ENCODE measurements around the gene MKI67.
A peak's percentile ranks its signal among the peaks of the same experiment; 100 is the strongest.

The MKI67 gene

DNA sequence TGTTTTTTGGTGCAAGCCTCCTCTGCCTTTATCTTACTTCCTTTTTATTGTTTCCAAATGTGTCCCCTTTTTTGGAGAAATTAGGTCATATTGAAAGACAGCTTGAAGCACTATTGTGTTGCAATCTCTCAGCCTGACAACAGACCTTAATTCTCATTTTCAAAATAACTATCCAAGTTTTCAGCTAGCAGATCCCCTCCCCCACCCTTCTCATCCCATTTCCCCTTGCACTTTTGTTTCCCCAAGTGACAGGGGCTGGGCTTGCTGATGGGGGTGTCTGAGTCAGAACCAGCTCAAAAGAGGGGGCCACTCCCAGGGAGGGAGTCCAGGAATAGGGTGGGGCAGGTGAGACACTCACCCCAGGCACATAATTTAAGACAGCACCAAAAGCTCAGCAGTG is 75.3 kb downstream of the MKI67 start:
- DNase-seq (ENCODE audit: insufficient read length) (no peak), FAIRE-seq (no peak)
- TF ChIP-seq TAF1 (IDR thresholded peaks at IDR 0.05; ENCODE audit: borderline replicate concordance, low read depth, low read length) (no peak), POLR2AphosphoS5 (IDR thresholded peaks at IDR 0.05; ENCODE audit: low read depth, low read length) (no peak), POLR2A (IDR thresholded peaks at IDR 0.05; ENCODE audit: low read depth, low read length) (no peak)

DNA sequence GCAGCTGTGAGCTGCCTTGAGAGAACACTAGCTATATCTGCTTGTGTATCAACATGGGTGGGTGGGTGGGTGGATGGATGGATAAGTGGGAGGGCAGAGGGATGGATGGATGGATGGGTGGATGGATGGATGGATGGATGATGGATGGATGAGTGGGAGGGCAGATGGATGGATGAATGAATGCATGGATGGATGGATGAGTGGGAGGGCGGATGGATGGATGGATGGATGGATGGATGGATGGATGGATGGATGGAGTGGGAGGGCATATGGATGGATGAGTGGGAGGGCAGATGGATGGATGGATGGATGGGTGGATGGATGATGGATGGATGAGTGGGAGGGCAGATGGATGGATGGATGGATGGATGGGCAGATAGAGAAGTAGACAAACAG is 76.1 kb downstream of the MKI67 start:
- TF ChIP-seq POLR2AphosphoS5 (IDR thresholded peaks at IDR 0.05; ENCODE audit: low read depth, low read length): no peak
- TF ChIP-seq POLR2A (IDR thresholded peaks at IDR 0.05; ENCODE audit: low read depth, low read length): no peak
- no peak for TF ChIP-seq TAF1 (IDR thresholded peaks at IDR 0.05; ENCODE audit: borderline replicate concordance, low read depth, low read length)
- DNase-seq (ENCODE audit: insufficient read length) (no peak), FAIRE-seq (no peak)

DNA sequence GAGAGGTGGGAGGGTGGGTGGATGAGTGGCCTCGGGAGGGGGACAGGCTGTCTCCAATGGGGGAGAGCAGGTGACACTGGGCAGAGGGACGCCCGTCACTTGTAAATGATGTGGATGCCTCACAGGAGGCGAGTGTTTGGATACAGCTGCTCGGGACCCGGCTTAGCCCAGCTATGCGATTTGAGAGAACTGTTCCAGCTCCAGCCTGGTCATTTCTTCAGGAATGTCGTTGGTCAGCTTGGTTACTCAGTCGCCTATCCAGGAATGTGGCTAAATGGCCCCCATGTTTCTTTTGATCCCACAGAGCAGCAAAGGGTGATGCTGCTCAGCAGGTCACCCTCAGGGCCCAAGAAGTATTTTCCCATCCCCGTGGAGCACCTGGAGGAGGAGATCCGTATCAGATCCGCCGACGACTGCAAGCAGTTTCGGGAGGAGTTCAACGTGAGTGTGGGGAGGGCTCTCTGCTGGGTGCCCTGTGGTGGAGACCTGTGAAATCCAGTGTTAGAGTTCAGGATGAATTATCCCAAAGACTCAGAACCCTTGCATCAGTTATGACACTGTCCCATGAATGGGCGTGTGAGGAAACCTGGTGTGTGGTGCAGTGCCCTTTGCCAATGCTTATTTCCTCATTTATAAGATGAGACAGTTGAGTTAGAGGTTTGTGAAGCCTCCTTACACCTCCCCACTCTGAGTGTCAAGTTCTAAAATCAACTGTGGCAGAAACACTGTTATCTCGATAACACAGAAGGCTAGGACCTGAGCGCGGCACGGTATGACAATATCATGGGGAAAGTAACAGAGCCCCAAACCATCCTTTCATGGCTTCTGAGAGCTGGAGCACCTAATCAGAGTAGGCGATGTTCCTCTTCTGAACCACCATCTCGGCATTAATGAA is 76.8 kb downstream of the MKI67 start:
- TF ChIP-seq TAF1 (IDR thresholded peaks at IDR 0.05; ENCODE audit: borderline replicate concordance, low read depth, low read length) (no peak), POLR2A (IDR thresholded peaks at IDR 0.05; ENCODE audit: low read depth, low read length) (no peak), POLR2AphosphoS5 (IDR thresholded peaks at IDR 0.05; ENCODE audit: low read depth, low read length) (no peak)
- DNase-seq (ENCODE audit: insufficient read length): no peak
- FAIRE-seq: no peak

DNA sequence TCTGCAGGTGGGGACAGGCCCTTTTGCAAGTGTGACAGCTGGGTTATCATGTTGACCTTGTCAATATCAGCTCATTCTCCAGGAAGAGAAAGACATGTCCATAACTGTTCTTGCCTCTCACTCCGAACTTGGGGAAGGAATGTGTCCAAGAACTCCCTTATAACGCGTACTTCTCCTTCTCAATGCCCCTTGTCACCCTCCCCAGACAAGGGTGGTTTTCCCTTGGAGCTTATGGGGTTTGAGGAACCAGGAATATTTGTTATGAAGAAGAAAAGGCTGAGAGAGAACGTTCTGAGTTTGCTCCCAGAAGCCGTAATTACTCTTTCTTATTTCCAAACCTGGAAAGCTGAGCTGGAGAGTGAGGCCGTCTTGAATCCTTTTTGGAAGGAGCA is 77.4 kb downstream of the MKI67 start:
- TF ChIP-seq POLR2A (IDR thresholded peaks at IDR 0.05; ENCODE audit: low read depth, low read length): no peak
- TF ChIP-seq POLR2AphosphoS5 (IDR thresholded peaks at IDR 0.05; ENCODE audit: low read depth, low read length): no peak
- TF ChIP-seq TAF1 (IDR thresholded peaks at IDR 0.05; ENCODE audit: borderline replicate concordance, low read depth, low read length): no peak
- FAIRE-seq (no peak), DNase-seq (ENCODE audit: insufficient read length) (no peak)

DNA sequence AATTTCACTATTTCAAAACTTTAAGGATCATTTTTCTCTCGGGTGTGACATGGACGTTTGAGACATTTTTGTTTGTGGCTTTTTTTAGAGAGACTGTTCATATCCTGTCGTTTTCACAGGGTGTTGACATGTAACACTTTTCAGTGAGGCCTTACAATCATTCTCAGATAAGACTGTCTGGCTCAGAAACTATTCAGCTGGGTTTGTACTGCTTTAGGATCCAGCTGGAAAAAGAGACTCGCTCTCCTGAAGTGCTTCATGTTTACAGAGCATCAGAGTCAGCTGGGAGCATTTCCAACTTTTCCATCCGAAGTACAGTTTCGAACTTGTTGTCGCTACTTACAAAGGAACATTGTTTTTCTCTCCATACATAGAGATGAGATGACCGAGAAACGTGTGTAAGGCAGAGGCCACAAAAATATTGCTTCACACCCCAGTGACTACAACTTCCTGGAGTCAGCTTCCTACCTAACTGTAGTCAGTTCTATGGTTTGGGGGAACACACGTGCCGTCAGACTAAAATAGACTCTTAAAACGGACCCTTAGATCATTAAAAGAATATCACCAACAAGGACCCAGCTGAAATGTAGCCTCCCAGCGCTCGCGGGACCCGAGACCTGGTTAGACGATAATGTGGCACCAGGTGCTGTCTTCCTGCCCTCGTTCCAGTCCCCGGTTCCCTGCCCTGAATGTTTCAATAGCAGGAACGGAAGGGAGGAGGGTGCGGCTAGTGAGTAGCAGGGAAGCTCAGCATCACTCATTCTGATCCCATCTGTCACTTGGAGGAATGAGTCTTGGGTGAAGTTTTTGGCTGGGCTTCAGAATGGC is 78.0 kb downstream of the MKI67 start:
- TF ChIP-seq POLR2A (IDR thresholded peaks at IDR 0.05; ENCODE audit: low read depth, low read length) (no peak), TAF1 (IDR thresholded peaks at IDR 0.05; ENCODE audit: borderline replicate concordance, low read depth, low read length) (no peak), POLR2AphosphoS5 (IDR thresholded peaks at IDR 0.05; ENCODE audit: low read depth, low read length) (no peak)
- DNase-seq (ENCODE audit: insufficient read length): no peak
- no peak for FAIRE-seq

DNA sequence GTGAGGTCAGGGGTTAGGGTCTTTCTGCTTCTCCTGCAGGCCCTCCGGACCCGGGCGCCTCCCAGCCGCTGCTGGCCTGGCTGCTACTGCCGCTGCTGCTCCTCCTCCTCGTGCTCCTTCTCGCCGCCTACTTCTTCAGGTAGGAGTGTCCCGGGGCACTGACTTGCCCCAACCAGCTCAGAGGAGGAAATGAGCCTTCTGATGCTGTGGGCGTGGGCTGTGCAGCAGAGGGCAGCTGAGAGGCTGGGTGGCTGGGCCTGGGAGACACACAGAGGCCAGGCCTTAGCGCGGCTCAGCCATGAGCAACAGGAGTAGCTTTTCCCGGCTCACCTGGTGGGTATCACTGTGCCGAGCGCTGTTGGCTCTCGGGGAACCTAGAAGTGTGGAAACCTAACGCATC is 78.9 kb downstream of the MKI67 start:
- FAIRE-seq (peak; percentile 95), DNase-seq (ENCODE audit: insufficient read length) (peak; percentile 90)
- no peak for TF ChIP-seq TAF1 (IDR thresholded peaks at IDR 0.05; ENCODE audit: borderline replicate concordance, low read depth, low read length)
- 0 out of 2 replicates have a peak, but pooled peaks have one; percentile 65 for TF ChIP-seq POLR2AphosphoS5 (IDR thresholded peaks at IDR 0.05; ENCODE audit: low read depth, low read length)
- peak; percentile 61; the same call in 1 of the 2 replicates for TF ChIP-seq POLR2A (IDR thresholded peaks at IDR 0.05; ENCODE audit: low read depth, low read length)

DNA sequence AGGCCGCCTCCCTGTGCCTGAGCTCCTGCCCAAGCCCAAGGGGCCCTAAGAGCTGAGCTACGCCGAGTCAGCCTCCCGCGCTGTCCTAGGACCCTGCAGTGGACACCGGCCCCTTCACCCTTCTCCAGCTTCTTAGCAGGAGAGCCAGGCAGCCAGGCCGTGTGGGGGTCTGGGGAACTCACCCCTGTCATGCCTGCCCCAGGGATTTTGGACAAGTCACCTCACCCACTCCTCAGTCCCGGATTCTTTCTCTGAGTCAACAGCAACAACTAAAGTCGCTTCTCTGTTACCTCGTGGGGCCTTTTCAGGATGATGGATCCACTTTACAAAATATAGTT is 79.3 kb downstream of the MKI67 start:
- no peak for TF ChIP-seq TAF1 (IDR thresholded peaks at IDR 0.05; ENCODE audit: borderline replicate concordance, low read depth, low read length)
- TF ChIP-seq POLR2AphosphoS5 (IDR thresholded peaks at IDR 0.05; ENCODE audit: low read depth, low read length): no peak
- no peak for TF ChIP-seq POLR2A (IDR thresholded peaks at IDR 0.05; ENCODE audit: low read depth, low read length)
- FAIRE-seq (peak; percentile 42), DNase-seq (ENCODE audit: insufficient read length) (no peak)
